GM08714 (cell line): Measurements from ENCODE around the gene SYT7.

Source experiments
- H3K4me3 ChIP-seq: fragments of 200-500 bp; sonication (Bioruptor generic); 2 replicates; pipeline ENCODE4 v1.5.1; 2014; ENCODE audit warnings: mild to moderate bottlenecking, low read length, inconsistent platforms
- ZNF274 ChIP-seq: IDR thresholded peaks from 2 replicates; pipeline ENCODE4 v1.6.1; 2012; ENCODE audit warnings: mild to moderate bottlenecking, low read depth, low read length

SYT7 gene

GRCh38 chr11:61560751-61561150 is 20.1 kb downstream of the SYT7 start:
- no peak for TF ChIP-seq ZNF274
- no peak overlapping the region for H3K4me3 ChIP-seq

GRCh38 chr11:61556621-61557020 is 24.3 kb downstream of the SYT7 start:
- H3K4me3 ChIP-seq = no peak overlapping the region
- TF ChIP-seq ZNF274 = no peak

GRCh38 chr11:61555978-61556377 is 24.9 kb downstream of the SYT7 start:
- no peak overlapping the region for H3K4me3 ChIP-seq
- TF ChIP-seq ZNF274 = no peak

- TF ChIP-seq ZNF274 = no peak
- H3K4me3 ChIP-seq = no peak overlapping the region
Measured at GRCh38 chr11:61555051-61555969, 25.6 kb downstream of the SYT7 start.

GRCh38 chr11:61554172-61554988 is 26.5 kb downstream of the SYT7 start:
- no peak for TF ChIP-seq ZNF274
- H3K4me3 ChIP-seq = no peak overlapping the region

GRCh38 chr11:61553373-61554171 is 27.3 kb downstream of the SYT7 start:
- no peak for TF ChIP-seq ZNF274
- no peak overlapping the region for H3K4me3 ChIP-seq

- no peak for TF ChIP-seq ZNF274
- H3K4me3 ChIP-seq = no peak overlapping the region
Measured at GRCh38 chr11:61552108-61552635, 28.7 kb downstream of the SYT7 start.

GRCh38 chr11:61551634-61552033 is 29.2 kb downstream of the SYT7 start:
- no peak for TF ChIP-seq ZNF274
- H3K4me3 ChIP-seq = no peak overlapping the region

GRCh38 chr11:61550665-61551227 is 30.1 kb downstream of the SYT7 start:
- H3K4me3 ChIP-seq = no peak overlapping the region
- TF ChIP-seq ZNF274 = no peak

- TF ChIP-seq ZNF274 = no peak
Measured at GRCh38 chr11:61549662-61550568, 31.0 kb downstream of the SYT7 start.

GRCh38 chr11:61549177-61549576 is 31.7 kb downstream of the SYT7 start:
- no peak overlapping the region for H3K4me3 ChIP-seq
- TF ChIP-seq ZNF274 = no peak

More at GRCh38 chr11:61549662-61550568, 31.0 kb downstream of the SYT7 start:
- H3K4me3 ChIP-seq = no peak overlapping the region

- H3K4me3 ChIP-seq = no peak overlapping the region
- no peak for TF ChIP-seq ZNF274
Measured at GRCh38 chr11:61547246-61547645, 33.6 kb downstream of the SYT7 start.

- H3K4me3 ChIP-seq = no peak overlapping the region
- no peak for TF ChIP-seq ZNF274
Measured at GRCh38 chr11:61546663-61547062, 34.2 kb downstream of the SYT7 start.

- TF ChIP-seq ZNF274 = no peak
- H3K4me3 ChIP-seq = no peak overlapping the region
Measured at GRCh38 chr11:61545921-61546320, 35.0 kb downstream of the SYT7 start.
